ENCODE results near the gene TTC21A. TPM values are rescaled to one million over a fixed set of nuclear protein-coding genes. Genes with fewer than 3 reads are reported as not detected.

Gene TTC21A
- total RNA-seq, 1 experiment from 2014 or later: 5.6 TPM

GRCh38 chr3:39149498-39150147 lies 42.1 kb downstream of the TTC21A start:
- RAD21 ChIA-PET (ENCODE audit: low non-redundant PET in 1 of 2, low total read pairs in 2 of 2, uncharacterized antibody in 2 of 2, unreplicated experiment in 2 of 2): no interaction called here
- Histone ChIP-seq H3K4me2 (ENCODE audit: low read length) (peak overlapping the region; percentile 81), H3K9ac (ENCODE audit: low read length) (no peak overlapping the region), H3K27me3 (ENCODE audit: insufficient read depth, low read length) (no peaks in the 10 kb centered on the region), H4K20me1 (ENCODE audit: insufficient read depth) (peaks cover 39% of the 10 kb centered on the region; the same call in 1 of the 2 replicates), H3K36me3 (ENCODE audit: control insufficient read depth in 1 of 2, insufficient read depth in 2 of 2, low read length in 2 of 2) (peaks cover 10 to 19% of the 10 kb centered on the region in 2 experiments), H3K4me1 (ENCODE audit: control insufficient read depth in 1 of 2, insufficient read depth in 2 of 2, low read length in 2 of 2) (peaks cover 62 to 73% of the 10 kb centered on the region in 2 experiments), H3K9me2 (ENCODE audit: insufficient read depth) (no peaks in the 10 kb centered on the region), H3K27ac (ENCODE audit: low read depth, low read length) (no peak overlapping the region), H3K4me3 (replicated peaks in 1 of 2; ENCODE audit: low read depth in 1 of 2, low read length in 2 of 2) (no peak overlapping the region), H2AFZ (ENCODE audit: low read depth, low read length, poor library complexity, severe bottlenecking) (no peak overlapping the region), H3K79me2 (ENCODE audit: insufficient read depth, low read length) (peaks cover 69% of the 10 kb centered on the region), H3K9me3 (ENCODE audit: control insufficient read depth in 1 of 2, insufficient read depth in 1 of 2, low read depth in 1 of 2, low read length in 2 of 2) (no peaks in the 10 kb centered on the region)
- intact Hi-C loops (cut with micrococcal nuclease): no loop called here
- no peak for TF ChIP-seq ZFX (IDR thresholded peaks at IDR 0.05)
- no peak for TF ChIP-seq ZBTB33 (IDR thresholded peaks at IDR 0.05; ENCODE audit: extremely low read depth, insufficient replicate concordance, low read length)
- no peak for TF ChIP-seq CBX3 (IDR thresholded peaks at IDR 0.05; ENCODE audit: low read depth)
- TF ChIP-seq CEBPB (IDR thresholded peaks at IDR 0.05; ENCODE audit: low read depth): no peak
- TF ChIP-seq POLR2A (IDR thresholded peaks at IDR 0.05; ENCODE audit: borderline replicate concordance, extremely low read depth, insufficient read depth, insufficient read length): no peak
- TF ChIP-seq EGR1 (IDR thresholded peaks at IDR 0.05; ENCODE audit: low read depth): no peak
- TF ChIP-seq EZH2 (IDR thresholded peaks at IDR 0.05): no peak
- no peak for TF ChIP-seq POLR2AphosphoS5 (IDR thresholded peaks at IDR 0.05; ENCODE audit: low read depth, low read length)
- TF ChIP-seq YY1 (IDR thresholded peaks at IDR 0.05; ENCODE audit: extremely low read depth, insufficient replicate concordance, low read depth, low read length): no peak
- POLR2A ChIA-PET: interaction anchor here (1.2 kb wide), 1 partner anchor 28 kb away, joined by 3 read pairs; no protein-coding TSS in a partner anchor
- BruUV-seq (replicated peaks): no TSS peak
- ATAC-seq (no peak), DNase-seq (ENCODE audit: low read depth, low spot score) (no peak)
- CTCF ChIA-PET: no interaction called here

All from HCT116 (cell line).